GM18526 (cell line): ENCODE results near the gene PBRM1.

Experiments used
- POLR2A ChIP-seq: IDR thresholded peaks from 3 replicates; pipeline ENCODE4 v1.6.1; 2011; ENCODE audit not compliant: insufficient read length; ENCODE audit errors: extremely low read depth

Gene PBRM1

DNA sequence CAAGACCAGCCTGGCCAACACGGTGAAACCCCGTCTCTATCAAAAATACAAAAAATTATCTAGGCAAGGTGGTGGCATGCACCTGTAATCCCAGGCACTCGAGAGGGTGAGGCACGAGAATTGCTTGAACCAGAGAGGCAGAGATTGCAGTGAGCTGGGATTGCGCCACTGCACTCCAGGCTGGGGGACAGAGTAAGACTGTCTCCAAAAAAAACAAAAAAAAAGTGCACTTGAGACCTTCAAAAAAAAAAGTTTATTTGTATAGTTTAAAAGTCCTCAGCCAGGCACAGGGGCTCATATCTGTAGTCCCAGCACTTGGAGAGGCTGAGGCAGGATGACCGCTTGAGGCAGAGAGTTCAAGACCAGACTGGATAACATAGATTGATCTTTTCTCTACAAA lies 2.1 kb downstream of the PBRM1 start:
- TF ChIP-seq POLR2A, result no peak

DNA sequence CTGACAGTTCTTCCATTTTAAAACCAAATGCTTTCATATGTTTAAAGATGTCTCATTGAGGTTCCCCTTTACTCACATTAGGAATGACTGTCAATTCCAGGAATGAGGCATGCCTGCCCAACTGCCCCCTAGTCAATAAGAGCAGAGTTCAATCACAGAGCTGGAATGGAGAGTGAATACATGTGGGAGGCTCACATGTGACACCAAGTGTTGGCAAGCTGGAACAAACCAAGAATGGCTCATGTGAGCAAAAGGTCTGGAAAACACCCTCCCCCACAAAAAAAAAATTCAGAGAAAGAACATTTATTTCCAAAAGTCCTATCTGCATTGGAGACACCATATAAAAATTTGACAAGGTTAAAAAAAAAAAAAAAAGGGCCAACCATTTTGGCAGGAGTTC lies 3.7 kb downstream of the PBRM1 start:
- no peak for TF ChIP-seq POLR2A

DNA sequence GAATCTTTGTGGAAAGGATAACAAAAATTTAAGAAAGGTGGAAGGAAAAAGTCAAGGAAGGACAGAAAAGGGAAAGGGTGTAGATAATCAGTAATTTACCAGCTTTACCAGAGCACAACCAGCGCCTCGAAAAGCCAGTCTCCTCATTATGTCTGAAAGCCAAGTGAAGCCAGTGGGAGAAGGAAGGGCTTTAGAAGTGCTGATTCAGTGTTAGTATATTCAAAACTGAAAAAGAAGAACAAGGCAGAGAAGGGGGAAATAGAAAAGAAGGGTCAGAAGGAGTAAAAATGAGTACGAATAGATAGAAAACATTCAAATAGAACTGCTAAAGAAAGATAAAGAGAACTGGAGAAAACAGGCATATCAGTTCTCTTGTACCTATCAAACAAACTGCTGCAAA lies 4.1 kb downstream of the PBRM1 start:
- TF ChIP-seq POLR2A, result no peak

DNA sequence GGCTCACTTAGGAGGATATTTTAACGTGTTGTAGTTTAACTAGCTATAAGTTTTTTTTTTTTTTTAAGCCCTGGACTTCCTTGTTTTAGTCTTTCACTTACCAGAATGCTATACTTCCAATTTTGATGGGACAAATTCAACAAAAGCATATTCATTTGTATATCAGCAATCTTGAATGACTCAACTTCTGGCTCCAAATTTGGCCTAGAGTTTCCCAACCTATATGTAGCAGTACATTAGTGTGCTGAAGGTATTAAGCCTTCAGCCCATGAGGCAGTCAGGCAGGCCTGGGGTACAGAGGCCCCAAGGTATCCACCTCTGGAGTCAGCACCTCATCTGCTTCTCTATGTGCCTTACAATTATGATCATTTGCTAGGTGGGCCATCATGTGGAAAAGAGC lies 5.9 kb downstream of the PBRM1 start:
- TF ChIP-seq POLR2A, result no peak

DNA sequence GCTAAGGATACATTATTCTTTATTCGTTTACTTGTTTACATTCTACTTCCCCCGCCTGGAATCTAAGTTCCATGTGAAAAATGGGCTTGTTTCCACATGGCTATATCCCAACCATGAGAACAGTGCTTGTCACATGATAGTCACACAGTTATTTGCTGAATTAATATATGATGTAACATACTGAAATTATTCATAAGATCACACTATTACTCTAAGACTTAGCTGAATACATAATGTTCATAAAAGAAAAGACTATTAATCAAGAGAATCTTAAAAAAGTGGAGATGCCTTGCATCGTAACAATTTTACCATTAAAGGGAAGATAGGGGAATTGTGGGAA lies 6.5 kb downstream of the PBRM1 start:
- TF ChIP-seq POLR2A, result no peak

DNA sequence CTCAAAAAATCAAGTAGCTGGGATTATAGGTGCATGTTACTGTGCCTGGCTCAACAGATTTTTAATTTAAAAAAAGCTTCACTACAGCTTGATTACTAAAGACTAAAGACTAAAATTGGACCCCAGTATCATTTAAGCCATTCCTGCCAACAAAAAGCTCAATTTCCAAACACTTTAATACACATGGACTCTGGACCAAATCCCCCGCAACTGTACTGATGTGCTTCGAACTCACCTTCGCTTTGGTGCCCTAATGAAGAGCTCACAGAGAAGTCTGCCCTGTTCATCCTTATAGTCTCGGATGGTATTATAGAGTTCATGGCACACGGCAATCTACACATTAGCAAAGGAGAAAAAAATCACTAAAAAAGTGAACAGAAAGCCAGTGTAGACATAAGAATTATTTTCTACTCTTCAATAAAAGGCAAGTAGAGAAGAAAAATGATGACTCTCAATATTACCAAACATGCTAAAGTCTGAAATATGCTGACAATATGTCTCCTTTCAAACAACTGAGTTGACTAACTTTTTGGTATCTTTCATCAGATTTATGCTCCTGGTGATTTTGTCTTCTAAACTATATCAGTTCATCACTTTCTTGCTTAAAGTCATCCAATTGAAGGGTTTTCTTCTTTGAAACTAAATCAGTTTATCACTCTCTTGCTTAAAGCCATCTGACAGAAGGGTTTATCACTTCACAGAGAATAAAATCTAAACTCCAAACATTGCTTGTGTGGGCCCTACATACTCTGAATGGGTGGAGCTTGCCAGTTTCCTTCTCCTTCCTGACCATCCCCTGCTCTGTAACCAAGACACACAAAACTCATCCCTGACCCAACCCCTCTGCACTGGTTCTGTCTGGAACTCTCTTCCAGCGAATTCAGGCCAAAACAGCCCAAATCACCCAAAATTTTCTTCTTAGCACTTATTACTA lies 7.2 kb downstream of the PBRM1 start:
- TF ChIP-seq POLR2A, result no peak

DNA sequence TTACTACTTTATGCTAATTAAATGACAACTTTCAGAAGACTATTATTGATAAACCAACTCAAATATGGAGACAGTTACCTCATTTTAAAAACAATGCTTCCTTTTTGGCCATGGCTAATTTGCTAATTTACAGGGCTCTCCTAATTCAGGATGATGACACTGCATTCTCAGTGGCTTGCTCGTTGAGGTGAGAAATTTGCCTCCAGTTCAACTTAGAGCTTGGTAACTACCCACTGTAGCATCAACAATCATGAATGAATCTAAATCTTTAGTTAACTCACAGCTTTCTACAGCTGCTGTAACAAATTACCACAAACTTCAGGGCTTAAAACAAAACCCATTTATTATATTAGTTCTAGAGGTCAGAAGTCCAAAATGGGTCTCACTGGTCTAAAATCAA lies 14.0 kb downstream of the PBRM1 start:
- no peak for TF ChIP-seq POLR2A

DNA sequence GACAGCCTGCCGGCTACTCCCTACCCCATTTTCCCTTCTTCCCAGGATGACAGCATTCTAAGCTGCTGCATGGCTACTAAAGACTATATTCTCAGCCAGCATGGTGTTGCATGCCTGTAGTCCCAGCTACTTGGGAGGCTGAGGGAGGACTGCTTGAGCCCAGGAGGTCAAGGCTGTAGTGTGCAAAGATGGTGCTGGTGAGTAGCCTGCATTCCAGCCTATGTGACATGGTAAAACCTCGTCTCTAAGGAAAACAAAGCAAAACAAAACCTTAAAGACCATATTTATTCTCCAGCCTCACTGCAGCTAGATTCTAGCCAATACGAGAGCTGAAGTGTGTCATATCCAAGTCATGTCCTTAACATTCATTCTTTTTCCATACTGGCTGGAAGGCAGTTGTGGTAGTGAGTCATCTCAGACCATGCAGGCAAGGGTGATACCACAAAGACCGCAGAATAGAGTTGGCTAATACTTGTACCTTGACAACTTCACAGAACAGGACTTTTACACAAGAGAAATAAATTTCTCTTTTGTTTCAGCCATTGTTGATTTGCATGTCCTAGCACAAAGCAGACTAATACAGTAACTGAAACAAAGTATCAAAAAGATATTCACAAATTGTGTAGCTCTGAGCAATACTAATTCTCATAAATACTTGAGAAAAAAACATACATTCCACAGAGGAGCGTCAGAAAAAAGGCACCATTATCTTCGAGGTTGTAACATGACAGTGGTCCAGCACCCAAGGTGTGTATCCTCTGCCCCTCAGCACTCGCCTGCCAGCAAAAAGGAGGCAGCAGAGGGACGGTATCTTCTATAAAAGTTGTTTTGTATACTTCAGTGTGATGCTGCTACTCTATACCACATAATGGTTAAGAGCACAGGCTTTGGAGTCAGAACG lies 14.8 kb downstream of the PBRM1 start:
- TF ChIP-seq POLR2A, result no peak

DNA sequence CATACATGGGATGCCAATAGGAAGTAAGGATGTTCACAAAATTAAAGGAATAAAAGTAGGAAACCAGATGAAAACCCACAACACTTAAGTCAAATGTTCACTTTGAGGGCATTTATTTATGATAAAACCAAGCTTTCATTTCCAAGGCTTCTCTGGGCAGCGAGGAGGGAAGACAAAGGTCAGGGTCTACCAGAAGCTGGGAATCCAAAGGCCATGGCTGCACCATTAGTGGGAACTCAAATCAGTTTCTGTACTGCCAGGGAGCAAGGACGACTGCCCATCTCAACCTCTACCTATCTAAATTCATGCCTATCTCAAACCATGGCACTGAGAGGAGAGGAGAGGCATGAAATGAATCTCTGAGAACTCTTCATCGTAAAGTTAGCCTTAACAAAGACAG lies 22.6 kb downstream of the PBRM1 start:
- no peak for TF ChIP-seq POLR2A

DNA sequence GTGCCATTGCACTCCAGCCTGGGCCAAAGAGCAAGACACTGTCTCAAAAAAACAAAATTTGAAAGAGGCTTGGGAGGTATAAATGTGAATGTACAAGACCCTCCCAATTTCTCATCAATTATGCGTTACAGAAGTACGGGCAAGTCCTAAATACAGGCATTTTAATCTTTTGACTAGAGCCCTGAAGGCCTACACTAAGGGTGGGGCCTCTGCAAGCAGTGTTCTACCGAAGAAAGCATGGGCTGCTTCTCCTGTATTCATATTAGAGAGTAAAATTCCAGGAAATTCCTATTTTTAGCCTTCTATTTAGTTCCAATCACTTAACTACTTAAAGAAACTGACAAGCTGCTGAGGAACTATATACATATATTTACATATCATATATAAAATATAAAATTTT lies 25.7 kb downstream of the PBRM1 start:
- no peak for TF ChIP-seq POLR2A

DNA sequence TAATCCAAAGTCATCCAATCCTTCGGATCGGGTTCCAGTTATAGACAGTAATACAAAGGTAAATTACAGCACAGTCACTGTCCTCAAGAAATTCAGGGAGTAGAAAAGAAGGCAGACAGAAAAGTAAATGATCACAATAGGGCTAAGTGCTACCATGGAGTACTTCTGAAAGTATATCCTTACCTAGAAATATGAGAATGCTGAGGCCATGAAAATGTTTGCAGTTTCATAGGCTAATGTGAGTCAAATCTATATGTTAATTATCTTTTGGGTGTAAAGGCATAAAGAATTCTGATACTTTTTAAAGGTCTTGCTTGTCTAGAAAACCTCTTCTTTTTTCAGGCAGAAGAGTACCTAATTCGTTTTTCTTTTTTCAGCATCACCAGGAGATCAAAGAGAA lies 29.8 kb downstream of the PBRM1 start:
- no peak for TF ChIP-seq POLR2A

DNA sequence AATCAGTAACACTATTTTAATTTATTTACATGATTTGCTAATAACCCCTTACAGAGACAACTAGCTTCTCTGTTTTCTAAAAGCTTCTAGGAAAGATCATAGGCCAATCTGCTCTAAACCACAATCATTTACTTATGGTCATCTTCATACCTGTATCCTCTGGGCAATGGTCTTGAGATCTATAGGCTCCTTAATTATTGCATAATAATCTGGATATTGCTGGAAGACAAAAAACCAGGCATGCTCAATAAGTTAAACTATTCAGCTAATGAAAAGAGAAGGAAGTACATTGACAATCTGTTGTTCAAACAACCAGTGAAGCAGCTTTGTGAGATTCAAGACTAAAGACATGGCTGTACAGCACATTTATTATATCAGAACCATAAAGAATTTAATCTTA lies 34.1 kb downstream of the PBRM1 start:
- TF ChIP-seq POLR2A, result no peak

DNA sequence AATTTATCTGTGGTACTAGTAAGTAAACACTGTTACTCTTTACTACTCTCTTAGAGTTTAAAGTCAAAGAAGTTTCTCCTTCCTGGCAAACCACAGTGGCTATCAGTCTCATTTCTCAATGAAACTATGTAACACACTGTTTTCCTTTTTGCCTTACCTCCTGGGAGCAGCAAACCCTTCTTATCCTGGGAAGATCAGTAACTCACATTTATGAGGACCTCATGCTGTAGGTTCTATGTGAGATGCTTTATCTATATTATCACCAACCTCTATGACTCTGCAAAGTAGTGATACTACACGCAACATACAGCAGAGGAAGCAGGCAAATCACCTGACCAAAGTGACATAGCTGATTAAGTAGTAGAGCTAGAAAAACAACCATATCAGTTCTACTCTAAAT lies 35.3 kb downstream of the PBRM1 start:
- no peak for TF ChIP-seq POLR2A

DNA sequence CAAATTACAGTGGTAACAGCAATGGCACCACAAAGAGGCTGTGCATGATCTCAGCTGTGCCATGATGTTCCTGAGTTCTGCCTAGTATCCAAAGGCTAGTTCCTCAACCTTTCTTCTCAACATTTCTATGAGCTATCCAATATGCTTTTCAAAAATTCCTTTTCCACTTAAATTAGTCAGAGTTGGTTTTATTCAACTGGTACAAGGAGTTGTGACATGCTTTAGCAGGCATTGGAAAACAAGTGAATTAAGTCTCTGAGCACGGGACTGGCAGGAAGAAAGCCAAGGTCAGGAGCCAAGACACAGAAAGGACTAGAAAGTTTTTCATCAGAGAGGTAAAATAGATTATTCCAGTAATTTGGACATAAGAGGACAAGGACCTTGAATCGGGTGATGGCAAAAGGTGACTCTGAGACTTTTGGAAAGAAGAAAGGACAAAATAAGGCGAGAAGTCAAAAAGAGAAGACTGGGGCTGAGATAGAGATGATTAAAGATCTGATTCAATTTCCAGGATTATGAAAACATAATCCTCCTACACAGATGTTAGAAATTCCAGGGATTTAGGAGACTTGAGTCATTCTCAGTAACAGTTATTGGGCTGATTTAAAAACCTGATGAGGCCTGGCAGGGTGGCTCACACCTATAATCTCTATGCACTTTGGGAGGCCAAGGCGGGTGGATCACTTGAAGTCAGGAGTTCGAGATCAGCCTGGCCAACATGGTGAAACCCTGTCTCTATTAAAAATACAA lies 36.1 kb downstream of the PBRM1 start:
- TF ChIP-seq POLR2A, result no peak

DNA sequence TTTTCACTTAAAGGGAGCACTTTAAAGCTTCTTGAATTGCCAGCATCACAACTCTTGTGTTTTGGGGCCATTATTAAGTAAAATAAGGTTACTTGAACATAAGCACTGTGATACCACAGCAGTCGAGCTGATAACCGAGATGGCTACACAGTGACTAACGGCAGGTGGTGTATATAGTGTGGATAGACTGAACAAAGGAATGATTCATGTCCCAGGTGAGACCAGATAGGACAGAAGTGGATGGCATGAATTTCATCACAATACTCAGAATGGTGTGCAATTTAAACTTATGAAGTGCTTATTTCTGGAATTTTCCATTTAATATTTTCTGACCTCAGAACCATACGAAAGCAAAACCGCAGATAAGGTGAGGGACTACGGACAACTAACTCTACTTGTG lies 40.2 kb downstream of the PBRM1 start:
- TF ChIP-seq POLR2A, result no peak
